ENCODE measurements around the gene CYB561D1. TPM values are rescaled to one million over a fixed set of nuclear protein-coding genes. Genes with fewer than 3 reads are reported as not detected.
A peak's percentile ranks its signal among the peaks of the same experiment; 100 is the strongest.

CYB561D1 gene
- total RNA-seq, 1 experiment from 2014 or later = 2.6 TPM

DNA sequence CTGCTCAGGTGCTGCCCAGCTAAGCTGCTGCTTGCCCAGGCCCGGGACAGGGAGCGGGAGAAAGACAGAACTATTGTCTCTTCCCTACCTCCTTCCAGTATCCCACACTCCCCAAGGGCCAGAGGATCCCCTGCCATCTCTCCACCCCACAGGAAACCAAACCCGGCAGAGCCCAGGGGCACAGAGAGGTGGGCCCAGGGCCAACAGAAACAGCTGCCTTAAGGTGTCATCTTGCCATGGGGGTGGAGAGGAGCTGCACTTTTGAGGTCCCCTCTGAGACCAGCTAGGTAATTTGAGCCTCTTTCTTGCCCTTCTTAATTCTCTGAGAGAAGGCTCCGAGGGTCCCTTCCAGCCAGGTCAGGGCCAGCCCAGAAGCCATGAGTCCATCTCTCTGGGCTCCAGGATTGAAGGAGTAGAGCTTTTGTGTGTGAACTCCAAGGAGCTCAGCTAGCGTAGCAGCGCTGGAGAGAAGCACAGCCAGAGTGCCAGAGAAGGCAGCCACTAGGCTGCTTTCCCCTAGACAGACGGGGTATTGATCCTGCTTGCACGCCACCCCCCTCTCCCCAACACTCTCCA is 36.1 kb downstream of the CYB561D1 start:
- no peak for DNase-seq (ENCODE audit: low spot score)

DNA sequence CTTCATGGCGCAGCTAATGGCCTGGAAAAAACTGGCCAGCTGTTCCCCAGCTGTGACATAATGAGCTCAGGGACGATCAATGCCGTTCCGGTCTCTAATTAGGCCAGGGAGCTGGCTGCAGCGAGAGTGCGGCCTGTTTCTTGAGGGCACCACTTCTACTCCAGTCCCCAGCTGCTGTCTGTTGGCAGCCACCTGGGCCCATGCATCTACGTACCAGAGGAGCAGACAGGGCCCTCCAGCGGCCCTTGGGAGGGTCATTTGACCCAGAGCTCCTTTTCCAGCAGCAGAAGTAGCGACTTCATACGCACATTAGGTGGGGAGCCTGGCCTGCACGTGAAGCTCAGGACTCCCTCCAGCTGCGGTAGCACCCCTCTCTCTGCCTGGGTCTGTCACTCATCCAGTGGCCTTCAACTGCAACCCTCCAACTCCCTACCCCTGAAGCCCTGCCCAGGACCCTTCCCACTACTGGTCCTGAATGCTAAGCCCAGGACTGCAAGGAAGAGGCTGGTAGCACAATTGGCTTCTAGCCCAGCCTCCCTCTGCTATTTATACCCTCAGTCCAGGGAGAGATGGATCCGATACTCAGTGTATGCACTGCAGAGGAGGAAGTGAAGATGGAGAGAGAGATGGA is 36.7 kb downstream of the CYB561D1 start:
- DNase-seq (ENCODE audit: low spot score) = no peak

DNA sequence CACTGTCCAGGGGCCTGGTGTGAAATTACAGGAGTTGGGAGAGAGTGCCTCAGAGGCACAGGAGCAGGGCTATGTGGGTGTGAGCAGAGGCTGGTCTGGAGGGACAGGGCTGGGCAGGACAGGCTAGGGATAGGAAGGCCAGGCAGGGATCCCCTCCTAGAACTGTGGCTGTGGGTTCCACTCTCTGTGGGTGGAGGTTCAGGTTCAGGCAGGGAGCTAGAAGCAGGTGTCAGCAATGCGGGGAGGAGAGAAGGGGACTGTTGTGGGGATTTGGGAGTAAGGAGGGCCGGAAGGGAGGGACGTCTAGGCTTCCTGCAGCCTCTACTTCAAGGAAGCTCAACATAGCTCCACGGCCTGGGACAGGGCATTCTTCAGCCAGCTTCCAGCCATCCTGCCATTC is 37.5 kb downstream of the CYB561D1 start:
- DNase-seq (ENCODE audit: low spot score) = no peak

DNA sequence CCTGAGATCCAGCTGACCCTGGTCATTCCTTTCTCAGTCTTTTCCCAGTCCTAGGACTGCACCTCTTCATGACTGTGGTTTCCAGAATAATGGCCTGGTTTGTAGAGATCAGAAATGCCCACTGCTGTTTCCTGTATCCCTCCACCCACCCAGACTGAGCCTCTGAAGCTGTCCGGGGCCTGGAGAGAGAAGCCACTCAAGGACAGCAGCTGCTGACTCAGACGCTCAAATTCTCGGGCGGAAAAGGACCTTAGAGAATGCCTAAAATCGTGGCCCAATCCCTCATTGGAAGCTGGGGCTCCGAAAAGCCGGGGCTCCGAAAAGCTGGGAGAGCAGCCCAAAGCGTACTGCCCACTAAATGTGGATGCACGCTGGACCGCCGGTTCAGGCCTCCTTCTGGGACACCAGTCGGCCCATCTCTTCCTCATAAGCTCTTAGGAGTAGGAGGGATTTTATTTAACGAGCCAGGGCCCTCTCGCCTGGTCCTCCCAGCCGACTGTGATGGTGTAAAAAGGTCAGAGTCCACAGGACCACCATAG is 38.0 kb downstream of the CYB561D1 start:
- no peak for DNase-seq (ENCODE audit: low spot score)

DNA sequence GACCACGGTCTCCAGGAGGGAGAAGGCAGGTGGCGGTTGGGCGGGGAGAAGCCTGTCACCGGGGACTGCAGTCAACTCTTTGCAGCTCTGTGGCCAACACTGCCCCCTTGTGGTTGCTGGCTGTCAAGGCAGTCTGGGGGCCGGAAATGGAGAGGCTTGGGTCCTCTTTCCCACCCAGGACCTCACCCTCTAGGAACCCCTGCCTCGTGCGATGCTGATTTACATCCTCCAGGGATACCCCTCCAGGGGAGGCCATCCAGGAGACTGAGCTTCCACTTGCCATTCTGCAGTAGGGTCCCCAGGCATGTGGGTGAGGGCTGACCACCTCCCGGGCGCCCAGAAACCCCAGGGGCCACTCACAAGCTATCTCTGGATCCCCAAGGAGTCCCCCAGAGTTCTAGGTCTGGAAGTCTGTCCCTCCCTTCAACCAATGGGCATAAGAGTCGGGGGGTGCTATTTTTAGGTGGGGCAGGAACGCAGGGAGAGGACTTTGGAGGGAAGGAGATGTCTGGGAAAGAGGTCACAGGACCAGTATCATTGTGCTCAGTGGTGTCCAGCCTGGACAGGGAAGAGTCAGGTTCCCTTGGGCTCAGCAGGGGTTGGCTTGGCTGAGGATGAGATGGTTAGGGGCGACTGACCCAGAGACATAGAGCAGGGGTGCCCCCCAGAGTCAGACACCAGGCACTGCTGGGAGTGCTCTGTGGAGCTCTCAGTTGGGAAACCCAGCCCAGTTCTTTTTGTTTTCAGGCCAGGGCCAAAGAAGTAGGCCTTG is 38.7 kb downstream of the CYB561D1 start:
- DNase-seq (ENCODE audit: low spot score) = peak; percentile 65

DNA sequence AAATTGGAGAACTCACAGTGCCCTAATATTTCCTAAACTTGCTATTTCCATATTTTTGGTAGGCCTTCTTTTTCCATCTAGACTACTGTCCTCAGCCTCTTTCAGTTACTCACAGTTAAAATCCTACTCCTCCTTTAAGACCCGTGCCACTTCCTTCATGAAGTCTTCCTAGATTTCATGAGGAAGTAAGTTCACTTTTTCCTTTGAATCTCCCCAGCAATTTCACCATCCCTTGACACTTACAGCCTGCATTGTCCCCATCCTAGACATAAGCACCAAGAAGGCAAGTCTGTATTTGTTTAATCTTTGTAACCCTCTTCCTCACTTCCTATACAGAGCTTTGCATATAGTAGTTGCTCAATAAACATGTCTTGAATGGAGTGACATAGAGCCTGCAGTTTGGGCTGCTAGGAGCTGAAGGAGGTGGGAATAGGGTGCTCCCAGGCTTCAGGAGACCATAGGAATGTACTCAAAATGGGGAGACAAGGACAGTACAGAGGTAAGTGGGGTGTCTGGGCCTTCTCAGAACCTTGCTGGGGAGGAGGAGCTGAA is 40.5 kb downstream of the CYB561D1 start:
- DNase-seq (ENCODE audit: low spot score) = no peak

DNA sequence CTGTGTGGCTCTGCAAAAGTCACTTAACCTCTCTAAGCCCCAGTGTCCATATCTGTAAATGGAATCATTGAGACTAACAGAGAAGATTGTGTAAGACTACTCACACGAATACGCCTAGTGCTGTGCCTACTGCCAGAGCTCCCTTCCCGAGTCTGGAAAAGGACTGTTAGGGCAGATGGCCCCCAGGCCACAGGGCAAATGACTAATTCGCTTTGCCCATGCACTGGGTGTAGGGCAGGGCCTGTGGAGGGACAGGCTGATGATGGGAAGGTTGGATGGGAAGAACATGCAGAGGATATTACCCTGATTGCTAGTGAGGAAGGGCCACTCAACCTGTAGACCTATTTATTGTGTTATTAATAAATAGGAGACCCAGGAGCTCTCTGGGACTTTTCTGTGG is 41.6 kb downstream of the CYB561D1 start:
- DNase-seq (ENCODE audit: low spot score) = no peak

DNA sequence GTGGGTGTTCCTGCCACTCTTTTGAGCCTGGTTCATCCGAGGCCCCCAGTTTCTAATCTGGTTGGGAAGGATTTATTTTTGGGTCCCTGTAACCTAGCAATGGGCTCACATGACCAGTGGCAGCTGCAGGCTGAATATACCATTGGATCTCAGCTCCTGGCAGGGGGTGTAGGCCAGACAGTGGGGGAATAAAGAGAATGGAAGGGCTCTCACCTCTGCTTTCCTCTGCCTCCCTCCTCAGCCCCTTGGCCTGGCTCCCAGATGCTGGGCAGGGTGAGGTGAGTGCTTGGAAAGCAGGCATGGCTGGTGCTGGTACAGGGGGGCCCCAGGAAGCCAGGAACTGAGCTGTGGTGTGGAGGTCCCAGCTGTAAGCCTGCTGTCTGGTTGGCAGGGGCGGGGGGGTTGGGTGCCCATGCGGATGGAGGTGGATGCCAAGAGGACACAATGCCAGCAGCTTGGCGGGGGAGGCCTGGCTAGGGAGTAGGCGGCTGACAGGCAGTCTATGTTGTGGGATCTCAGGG is 42.1 kb downstream of the CYB561D1 start:
- no peak for DNase-seq (ENCODE audit: low spot score)

DNA sequence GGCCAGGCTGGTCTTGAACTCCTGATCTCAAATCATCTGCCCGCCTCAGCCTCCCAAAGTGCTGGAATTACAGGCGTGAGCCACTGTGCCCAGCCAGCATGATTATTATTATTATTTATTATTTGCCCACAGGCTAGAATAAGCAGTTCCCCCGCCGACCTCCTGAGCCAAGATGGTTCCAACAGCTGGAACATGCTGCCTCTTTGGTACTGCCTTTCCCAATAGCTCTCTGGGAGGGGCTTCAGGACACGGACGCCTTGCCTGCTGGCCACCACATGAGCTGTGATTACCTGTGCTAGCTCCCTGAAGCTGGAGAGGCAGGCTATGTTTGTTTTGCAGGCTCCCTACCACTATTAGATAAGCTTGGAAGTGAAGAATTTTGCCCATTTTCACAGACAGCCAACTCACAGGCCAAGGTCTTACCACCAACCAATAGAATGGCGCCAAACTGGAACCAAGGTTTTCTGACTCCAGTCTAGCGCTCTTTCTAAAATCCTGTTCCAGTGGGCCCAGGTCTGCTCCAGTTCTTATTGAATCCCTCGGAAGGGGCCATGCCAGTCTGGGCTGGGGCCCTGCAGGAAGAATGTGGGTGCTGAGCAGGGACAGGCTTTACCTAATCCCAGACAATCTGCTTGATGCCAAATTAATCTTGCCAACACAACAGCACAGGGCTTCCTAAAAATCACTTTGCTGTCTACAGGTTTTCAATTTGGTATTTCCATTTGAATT is 43.7 kb downstream of the CYB561D1 start:
- DNase-seq (ENCODE audit: low spot score) = no peak

DNA sequence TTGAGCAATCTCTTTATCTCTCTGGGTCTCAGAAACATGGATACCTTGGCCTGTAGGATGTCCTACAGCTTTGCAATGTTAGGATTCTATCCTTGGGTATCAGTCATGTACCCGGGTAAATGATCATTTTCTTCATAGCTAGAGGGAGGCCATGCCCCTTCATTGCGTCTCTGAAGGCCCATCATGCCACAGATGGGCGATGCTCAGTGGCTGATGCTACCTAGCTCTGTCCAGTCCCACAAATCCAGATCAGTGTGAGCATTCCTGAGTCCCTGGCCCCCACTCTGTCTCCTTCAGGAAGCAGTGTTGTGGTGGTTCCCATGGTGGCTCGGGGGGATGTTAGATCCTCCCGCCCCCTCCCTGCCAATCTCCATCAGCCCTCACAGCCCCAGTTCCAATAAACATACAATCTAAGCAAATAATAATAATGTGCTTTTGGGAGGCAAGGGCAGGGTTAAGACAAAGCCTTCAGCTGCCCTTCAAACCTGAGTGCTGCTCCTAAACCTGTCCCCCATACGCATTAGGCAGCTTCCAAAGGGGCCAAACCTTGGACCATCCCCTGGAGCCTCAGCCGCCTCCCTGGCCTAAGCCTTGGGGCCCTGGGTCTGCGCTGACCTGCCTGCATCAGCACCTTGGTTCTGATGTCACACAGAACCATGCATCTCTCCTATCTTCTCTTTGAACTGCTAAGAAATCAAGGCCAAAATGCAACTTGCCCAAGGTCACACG is 45.1 kb downstream of the CYB561D1 start:
- DNase-seq (ENCODE audit: low spot score) = no peak

DNA sequence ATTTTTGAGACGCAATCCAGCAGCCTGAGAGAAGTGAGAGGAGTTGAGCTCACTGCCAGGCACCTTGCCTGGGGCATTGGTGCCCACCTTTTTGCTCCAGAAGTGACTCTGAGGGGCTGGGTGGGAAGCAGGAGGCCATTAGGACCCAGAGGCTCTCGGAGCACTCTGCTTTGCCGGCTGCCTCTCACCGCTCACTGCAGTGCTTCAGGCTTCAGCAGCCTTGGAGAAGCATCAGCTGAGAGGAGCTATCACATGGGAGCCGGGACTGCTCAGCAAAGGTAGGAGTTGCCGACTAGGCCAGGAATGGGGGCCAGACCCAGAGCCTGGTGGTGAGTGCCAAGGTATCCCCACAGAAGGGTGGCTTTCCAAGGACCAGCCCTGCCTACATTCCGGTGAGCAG is 45.8 kb downstream of the CYB561D1 start, which contains the start of gene GPR61:
TSS of gene GPR61 (plus strand) at position 197 of the 400 bp plus-strand sequence. CDS start 3,151 bp downstream, outside the sequence.
- DNase-seq (ENCODE audit: low spot score) = no peak

DNA sequence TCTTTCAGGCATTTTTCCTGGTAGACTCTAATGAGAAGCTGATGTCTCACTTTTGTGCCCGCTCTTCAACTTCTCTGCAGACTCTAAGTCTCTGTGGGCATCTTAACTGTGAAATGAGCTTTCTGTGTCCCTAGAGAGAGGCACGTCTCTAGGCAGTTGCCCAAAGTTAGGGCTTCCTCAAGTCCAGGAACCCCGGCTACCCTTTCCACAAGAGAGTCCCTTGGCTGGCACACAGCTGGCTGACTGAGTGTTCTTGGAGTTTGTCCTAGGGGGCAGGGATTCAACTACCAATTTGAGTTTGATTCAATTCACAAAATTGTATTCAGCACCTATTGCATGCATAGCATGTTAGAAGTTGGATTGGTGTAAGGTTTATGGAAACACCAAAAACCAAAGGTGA is 47.2 kb downstream of the CYB561D1 start:
- no peak for DNase-seq (ENCODE audit: low spot score)

DNA sequence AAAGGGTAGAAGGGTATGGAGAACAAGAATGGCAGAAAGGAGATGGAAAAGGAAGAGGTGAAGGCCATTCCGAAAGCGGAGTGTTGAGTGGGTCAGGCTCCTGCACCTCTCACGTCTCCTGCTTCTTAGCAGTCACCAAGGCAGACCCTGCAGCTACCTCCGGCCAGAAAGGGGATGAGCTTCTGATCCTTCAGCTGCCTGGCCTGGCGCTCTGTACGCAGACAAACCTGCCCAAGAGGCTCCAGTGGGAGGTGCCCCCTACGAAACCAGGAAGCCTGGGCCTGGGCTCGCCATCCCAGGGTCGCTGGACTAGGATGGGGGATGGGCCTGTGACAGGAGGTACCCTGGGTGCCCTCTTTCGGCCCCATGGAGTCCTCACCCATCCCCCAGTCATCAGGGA is 48.8 kb downstream of the CYB561D1 start:
- no peak for DNase-seq (ENCODE audit: low spot score)

DNA sequence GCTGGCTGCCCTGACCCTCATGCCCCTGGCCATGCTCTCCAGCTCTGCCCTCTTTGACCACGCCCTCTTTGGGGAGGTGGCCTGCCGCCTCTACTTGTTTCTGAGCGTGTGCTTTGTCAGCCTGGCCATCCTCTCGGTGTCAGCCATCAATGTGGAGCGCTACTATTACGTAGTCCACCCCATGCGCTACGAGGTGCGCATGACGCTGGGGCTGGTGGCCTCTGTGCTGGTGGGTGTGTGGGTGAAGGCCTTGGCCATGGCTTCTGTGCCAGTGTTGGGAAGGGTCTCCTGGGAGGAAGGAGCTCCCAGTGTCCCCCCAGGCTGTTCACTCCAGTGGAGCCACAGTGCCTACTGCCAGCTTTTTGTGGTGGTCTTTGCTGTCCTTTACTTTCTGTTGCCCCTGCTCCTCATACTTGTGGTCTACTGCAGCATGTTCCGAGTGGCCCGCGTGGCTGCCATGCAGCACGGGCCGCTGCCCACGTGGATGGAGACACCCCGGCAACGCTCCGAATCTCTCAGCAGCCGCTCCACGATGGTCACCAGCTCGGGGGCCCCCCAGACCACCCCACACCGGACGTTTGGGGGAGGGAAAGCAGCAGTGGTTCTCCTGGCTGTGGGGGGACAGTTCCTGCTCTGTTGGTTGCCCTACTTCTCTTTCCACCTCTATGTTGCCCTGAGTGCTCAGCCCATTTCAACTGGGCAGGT is 49.5 kb downstream of the CYB561D1 start:
- no peak for DNase-seq (ENCODE audit: low spot score)

DNA sequence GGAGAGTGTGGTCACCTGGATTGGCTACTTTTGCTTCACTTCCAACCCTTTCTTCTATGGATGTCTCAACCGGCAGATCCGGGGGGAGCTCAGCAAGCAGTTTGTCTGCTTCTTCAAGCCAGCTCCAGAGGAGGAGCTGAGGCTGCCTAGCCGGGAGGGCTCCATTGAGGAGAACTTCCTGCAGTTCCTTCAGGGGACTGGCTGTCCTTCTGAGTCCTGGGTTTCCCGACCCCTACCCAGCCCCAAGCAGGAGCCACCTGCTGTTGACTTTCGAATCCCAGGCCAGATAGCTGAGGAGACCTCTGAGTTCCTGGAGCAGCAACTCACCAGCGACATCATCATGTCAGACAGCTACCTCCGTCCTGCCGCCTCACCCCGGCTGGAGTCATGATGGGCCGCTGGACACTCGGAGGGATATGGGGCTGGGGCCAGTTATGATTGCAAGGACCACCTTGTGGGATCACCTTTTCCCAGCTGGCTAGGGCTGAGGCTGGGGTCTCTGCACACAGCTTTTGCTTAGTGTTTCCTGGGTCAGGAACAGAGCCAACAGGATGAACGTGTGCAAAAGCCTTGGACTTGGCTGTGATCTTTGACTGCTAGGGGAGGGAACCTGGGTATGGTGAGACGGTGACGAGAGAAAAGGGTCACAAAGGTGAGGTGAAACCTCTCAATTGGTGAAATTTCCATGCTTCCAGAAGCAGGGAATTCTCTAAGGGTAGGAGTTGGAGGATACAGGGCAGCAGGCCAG is 50.3 kb downstream of the CYB561D1 start:
- DNase-seq (ENCODE audit: low spot score) = no peak

DNA sequence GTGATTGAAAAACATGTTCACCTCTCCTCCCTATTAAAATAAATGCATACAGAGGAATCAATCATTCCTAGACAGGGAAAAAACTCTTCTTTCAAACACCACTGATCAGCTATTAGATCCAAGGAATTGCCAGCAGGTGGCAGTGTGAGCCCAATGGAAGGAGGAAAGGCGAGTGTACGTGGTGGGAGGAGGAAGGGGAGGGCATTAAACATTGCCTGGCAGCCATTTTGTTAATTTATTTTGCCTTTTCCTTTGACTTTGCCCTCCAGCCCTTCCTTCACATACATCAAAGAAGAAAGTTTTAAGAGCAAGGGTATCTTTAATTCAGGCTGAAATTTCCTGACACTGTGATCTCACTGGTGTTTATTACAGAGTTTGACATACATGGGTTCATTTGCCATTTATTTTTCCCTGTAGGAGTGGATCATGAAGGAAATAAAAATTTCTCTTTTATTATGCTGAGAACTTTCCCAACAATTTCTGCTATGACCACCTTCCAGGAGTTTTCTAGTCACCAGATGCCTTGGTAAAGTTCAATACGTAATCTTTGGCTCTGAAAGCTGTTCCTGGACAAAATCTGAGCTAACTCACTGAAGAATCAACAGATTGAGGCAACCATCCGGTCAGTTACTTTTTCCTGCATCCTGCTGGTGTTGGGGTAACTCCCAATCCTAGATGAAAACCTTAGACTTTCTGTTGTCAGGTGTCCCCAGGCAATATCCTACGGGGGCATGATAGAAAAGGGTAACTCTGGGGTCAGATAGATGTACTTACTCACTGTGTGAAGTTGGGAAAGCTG is 52.6 kb downstream of the CYB561D1 start:
- DNase-seq (ENCODE audit: low spot score) = peak; percentile 90

DNA sequence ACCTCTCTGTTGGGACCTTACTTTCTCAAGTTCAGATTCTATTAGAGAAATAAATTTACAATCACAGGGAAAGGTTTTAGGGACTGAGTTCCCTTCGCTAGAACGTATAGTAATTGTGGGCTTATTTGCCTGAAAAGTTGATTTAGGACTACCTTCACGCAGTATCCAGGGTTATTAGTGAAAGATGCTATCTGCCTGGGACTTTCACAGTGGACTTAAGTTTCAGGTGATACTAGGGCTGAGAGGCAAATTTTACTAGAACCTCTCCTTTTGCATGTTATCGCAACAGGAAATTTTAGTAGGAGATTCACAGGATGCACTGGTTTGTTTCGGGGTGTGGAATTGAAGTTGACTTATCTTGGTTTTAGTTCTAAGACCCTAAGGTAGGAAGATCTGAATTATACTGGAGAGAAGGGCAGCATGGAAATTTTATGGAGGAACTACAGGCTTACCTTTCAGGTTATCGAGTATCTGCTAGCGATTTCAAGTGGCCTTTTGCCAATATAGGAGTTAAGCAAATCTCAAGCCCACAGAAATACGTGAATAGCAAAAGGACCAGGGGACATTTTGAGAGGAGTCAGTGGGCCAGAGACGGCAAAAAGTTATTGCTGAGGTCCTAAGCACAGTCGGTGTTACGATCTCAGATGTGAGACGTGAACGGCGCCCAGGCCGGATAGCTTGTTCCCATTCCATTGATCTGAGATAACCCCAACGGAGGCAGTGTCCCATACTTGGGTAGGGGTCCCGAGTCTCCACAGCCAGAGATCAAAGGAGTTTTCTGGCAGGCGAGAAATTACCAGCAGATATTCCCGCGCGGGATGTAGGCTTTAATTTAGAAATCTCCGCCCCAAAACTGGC is 53.8 kb downstream of the CYB561D1 start:
- DNase-seq (ENCODE audit: low spot score) = no peak
